ENCODE results near the gene SELL.
"Not testable (repeated sequence)": the region's sequence is repeated elsewhere in the genome, so short reads cannot be mapped to it uniquely, and the experiment has no call there.

SELL gene

GRCh38 chr1:169729991-169730390 lies 18.6 kb upstream of the SELL start:
- Histone ChIP-seq H3K27ac (ENCODE audit: low read depth, low read length, severe bottlenecking) (no peak overlapping the region), H3K4me1 (ENCODE audit: control insufficient read depth, insufficient read depth, low read length, poor library complexity, severe bottlenecking) (no peaks in the 10 kb centered on the region)

GRCh38 chr1:169727307-169727706 lies 15.9 kb upstream of the SELL start:
- no peaks in the 10 kb centered on the region for H3K9me3 ChIP-seq (ENCODE audit: control insufficient read depth, low read length)
- WGBS, 2 experiments (ENCODE audit: insufficient coverage in 2 of 2): 91 to 98% methylated on average over 5 to 6 of the region's 6 CpGs
- H3K36me3 ChIP-seq (ENCODE audit: control insufficient read depth, insufficient read depth, low read length): no peaks in the 10 kb centered on the region
- H3K4me1 ChIP-seq (ENCODE audit: control insufficient read depth, insufficient read depth, low read length, poor library complexity, severe bottlenecking): peaks cover 8% of the 10 kb centered on the region
- no peak overlapping the region for H3K4me3 ChIP-seq (ENCODE audit: extremely low read depth, insufficient read depth, low read length, poor library complexity, severe bottlenecking)
- H3K27ac ChIP-seq (ENCODE audit: low read depth, low read length, severe bottlenecking): no peak overlapping the region

More at GRCh38 chr1:169729991-169730390, 18.6 kb upstream of the SELL start:
- H3K36me3 ChIP-seq (ENCODE audit: control insufficient read depth, insufficient read depth, low read length): no peaks in the 10 kb centered on the region
- no peaks in the 10 kb centered on the region for H3K9me3 ChIP-seq (ENCODE audit: control insufficient read depth, low read length)
- H3K4me3 ChIP-seq (ENCODE audit: extremely low read depth, insufficient read depth, low read length, poor library complexity, severe bottlenecking): no peak overlapping the region

GRCh38 chr1:169726851-169727250 lies 15.4 kb upstream of the SELL start:
- Histone ChIP-seq H3K4me3 (ENCODE audit: extremely low read depth, insufficient read depth, low read length, poor library complexity, severe bottlenecking) (no peak overlapping the region), H3K9me3 (ENCODE audit: control insufficient read depth, low read length) (no peaks in the 10 kb centered on the region), H3K36me3 (ENCODE audit: control insufficient read depth, insufficient read depth, low read length) (no peaks in the 10 kb centered on the region), H3K4me1 (ENCODE audit: control insufficient read depth, insufficient read depth, low read length, poor library complexity, severe bottlenecking) (peaks cover 12% of the 10 kb centered on the region), H3K27ac (ENCODE audit: low read depth, low read length, severe bottlenecking) (no peak overlapping the region)
- WGBS, 2 experiments (ENCODE audit: insufficient coverage in 2 of 2): 64 to 100% methylated on average over 1 of the region's 3 CpGs

DNA sequence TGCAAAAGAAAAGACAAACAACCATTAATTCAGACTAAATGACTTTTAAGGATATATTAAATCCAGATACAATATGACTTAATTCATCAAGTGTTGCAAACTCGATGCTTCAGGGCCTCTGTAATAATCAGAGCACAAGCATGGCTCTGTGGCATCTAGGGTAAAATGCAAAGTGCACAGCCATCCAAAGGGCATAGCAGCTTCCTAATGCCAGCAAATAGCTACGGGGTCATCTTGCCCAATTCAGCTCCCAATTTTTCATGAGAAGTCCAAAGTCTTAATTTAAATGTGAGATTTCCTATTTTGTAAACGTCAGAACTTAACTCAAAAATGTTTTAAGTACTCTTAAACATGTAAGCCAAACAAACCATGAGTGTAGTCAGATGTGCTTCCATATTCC lies 14.5 kb upstream of the SELL start:
- H3K4me1 ChIP-seq (ENCODE audit: control insufficient read depth, insufficient read depth, low read length, poor library complexity, severe bottlenecking): peaks cover 12% of the 10 kb centered on the region
- H3K27ac ChIP-seq (ENCODE audit: low read depth, low read length, severe bottlenecking): no peak overlapping the region
- no peak overlapping the region for H3K4me3 ChIP-seq (ENCODE audit: extremely low read depth, insufficient read depth, low read length, poor library complexity, severe bottlenecking)
- H3K36me3 ChIP-seq (ENCODE audit: control insufficient read depth, insufficient read depth, low read length): no peaks in the 10 kb centered on the region
- H3K9me3 ChIP-seq (ENCODE audit: control insufficient read depth, low read length): no peaks in the 10 kb centered on the region
- 87 to 100% methylated on average over 1 to 2 of the region's 3 CpGs for WGBS, 2 experiments (ENCODE audit: insufficient coverage in 2 of 2)

GRCh38 chr1:169724168-169724567 lies 12.7 kb upstream of the SELL start:
- WGBS, 2 experiments (ENCODE audit: insufficient coverage in 2 of 2): 71 to 80% methylated on average over 1 to 3 of the region's 4 CpGs
- H3K27ac ChIP-seq (ENCODE audit: low read depth, low read length, severe bottlenecking): no peak overlapping the region
- H3K4me3 ChIP-seq (ENCODE audit: extremely low read depth, insufficient read depth, low read length, poor library complexity, severe bottlenecking): no peak overlapping the region
- peaks cover 12% of the 10 kb centered on the region for H3K4me1 ChIP-seq (ENCODE audit: control insufficient read depth, insufficient read depth, low read length, poor library complexity, severe bottlenecking)
- H3K9me3 ChIP-seq (ENCODE audit: control insufficient read depth, low read length): no peaks in the 10 kb centered on the region
- H3K36me3 ChIP-seq (ENCODE audit: control insufficient read depth, insufficient read depth, low read length): no peaks in the 10 kb centered on the region

DNA sequence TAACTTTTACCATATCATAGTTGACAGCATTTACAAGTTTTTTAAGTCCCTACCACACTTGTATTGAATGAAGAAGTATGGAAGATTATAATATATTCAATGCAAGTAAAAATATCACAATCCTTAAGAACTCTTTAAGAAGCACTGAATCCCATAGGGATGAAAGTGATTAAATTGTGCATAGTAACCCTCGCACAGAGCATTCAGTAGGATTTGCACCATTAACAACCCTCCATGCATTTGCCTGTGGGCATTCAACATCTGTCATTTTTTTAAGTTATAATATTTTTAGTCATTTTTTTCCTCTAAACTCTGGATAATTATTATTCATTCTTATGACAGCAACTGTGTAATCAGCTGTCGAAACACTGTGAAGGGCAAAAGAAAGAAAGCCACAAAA lies 12.3 kb upstream of the SELL start:
- WGBS, 2 experiments (ENCODE audit: insufficient coverage in 2 of 2): no CpG with 5 or more reads among the region's 2 CpGs
- no peaks in the 10 kb centered on the region for H3K9me3 ChIP-seq (ENCODE audit: control insufficient read depth, low read length)
- no peak overlapping the region for H3K27ac ChIP-seq (ENCODE audit: low read depth, low read length, severe bottlenecking)
- no peaks in the 10 kb centered on the region for H3K36me3 ChIP-seq (ENCODE audit: control insufficient read depth, insufficient read depth, low read length)
- no peak overlapping the region for H3K4me3 ChIP-seq (ENCODE audit: extremely low read depth, insufficient read depth, low read length, poor library complexity, severe bottlenecking)
- H3K4me1 ChIP-seq (ENCODE audit: control insufficient read depth, insufficient read depth, low read length, poor library complexity, severe bottlenecking): peaks cover 12% of the 10 kb centered on the region

GRCh38 chr1:169722779-169723178 lies 11.4 kb upstream of the SELL start:
- no peaks in the 10 kb centered on the region for H3K36me3 ChIP-seq (ENCODE audit: control insufficient read depth, insufficient read depth, low read length)
- peaks cover 12% of the 10 kb centered on the region for H3K4me1 ChIP-seq (ENCODE audit: control insufficient read depth, insufficient read depth, low read length, poor library complexity, severe bottlenecking)
- peak overlapping the region; percentile 75 for H3K27ac ChIP-seq (ENCODE audit: low read depth, low read length, severe bottlenecking)
- H3K4me3 ChIP-seq (ENCODE audit: extremely low read depth, insufficient read depth, low read length, poor library complexity, severe bottlenecking): no peak overlapping the region
- H3K9me3 ChIP-seq (ENCODE audit: control insufficient read depth, low read length): no peaks in the 10 kb centered on the region

DNA sequence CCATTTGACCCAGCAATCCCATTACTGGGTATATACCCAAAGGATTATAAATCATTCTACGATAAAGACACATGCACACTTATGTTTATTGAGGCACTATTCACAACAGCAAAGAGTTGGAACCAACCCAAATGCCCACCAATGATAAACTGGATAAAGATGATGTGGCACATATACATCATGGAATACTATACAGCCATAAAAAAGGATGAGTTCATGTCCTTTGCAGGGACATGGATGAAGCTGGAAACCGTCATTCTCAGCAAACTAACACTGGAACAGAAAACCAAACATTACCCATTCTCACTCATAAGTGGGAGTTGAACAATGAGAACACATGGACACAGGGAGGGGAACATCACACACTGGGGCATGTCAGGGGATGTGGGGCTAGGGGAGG lies 3.7 kb upstream of the SELL start:
- not testable (repeated sequence) for H3K9me3 ChIP-seq (ENCODE audit: control insufficient read depth, low read length); H3K36me3 ChIP-seq (ENCODE audit: control insufficient read depth, insufficient read depth, low read length); H3K27ac ChIP-seq (ENCODE audit: low read depth, low read length, severe bottlenecking); H3K4me3 ChIP-seq (ENCODE audit: extremely low read depth, insufficient read depth, low read length, poor library complexity, severe bottlenecking); H3K4me1 ChIP-seq (ENCODE audit: control insufficient read depth, insufficient read depth, low read length, poor library complexity, severe bottlenecking)
- WGBS, 2 experiments (ENCODE audit: insufficient coverage in 2 of 2): no CpG with 5 or more reads among the region's 2 CpGs

DNA sequence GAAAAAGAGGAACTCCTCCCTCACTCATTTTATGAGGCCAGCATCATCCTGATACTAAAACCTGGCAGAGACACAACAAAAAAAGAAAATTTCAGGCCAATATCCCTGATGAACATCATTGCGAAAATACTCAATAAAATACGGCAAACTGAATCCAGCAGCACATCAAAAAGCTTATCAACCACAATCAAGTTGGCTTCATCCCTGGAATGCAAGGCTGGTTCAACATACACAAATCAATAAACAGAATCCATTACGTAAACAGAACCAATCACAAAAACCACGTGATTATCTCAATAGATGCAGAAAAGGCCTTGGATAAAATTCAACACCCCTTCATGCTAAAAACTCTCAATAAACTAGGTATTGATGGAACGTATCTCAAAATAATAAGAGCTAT lies 1.7 kb upstream of the SELL start:
- H3K36me3 ChIP-seq (ENCODE audit: control insufficient read depth, insufficient read depth, low read length); H3K4me3 ChIP-seq (ENCODE audit: extremely low read depth, insufficient read depth, low read length, poor library complexity, severe bottlenecking); H3K4me1 ChIP-seq (ENCODE audit: control insufficient read depth, insufficient read depth, low read length, poor library complexity, severe bottlenecking); H3K27ac ChIP-seq (ENCODE audit: low read depth, low read length, severe bottlenecking); H3K9me3 ChIP-seq (ENCODE audit: control insufficient read depth, low read length): not testable (repeated sequence)
- WGBS, 2 experiments (ENCODE audit: insufficient coverage in 2 of 2): 83 to 87% methylated on average over 1 to 3 of the region's 5 CpGs

- H3K4me3 ChIP-seq (ENCODE audit: extremely low read depth, insufficient read depth, low read length, poor library complexity, severe bottlenecking): no peak overlapping the region
- 88% methylated on average over 1 of the region's 2 CpGs; no CpG with 5 or more reads in 1 of the 2 experiments for WGBS, 2 experiments (ENCODE audit: insufficient coverage in 2 of 2)
- H3K27ac ChIP-seq (ENCODE audit: low read depth, low read length, severe bottlenecking): no peak overlapping the region
- peaks cover 10% of the 10 kb centered on the region for H3K9me3 ChIP-seq (ENCODE audit: control insufficient read depth, low read length)
- no peaks in the 10 kb centered on the region for H3K36me3 ChIP-seq (ENCODE audit: control insufficient read depth, insufficient read depth, low read length)
- H3K4me1 ChIP-seq (ENCODE audit: control insufficient read depth, insufficient read depth, low read length, poor library complexity, severe bottlenecking): peaks cover 3% of the 10 kb centered on the region
Observed at GRCh38 chr1:169712309-169712631, 850 bp upstream of the SELL start.

- Histone ChIP-seq H3K9me3 (ENCODE audit: control insufficient read depth, low read length) (peaks cover 10% of the 10 kb centered on the region), H3K4me3 (ENCODE audit: extremely low read depth, insufficient read depth, low read length, poor library complexity, severe bottlenecking) (no peak overlapping the region), H3K27ac (ENCODE audit: low read depth, low read length, severe bottlenecking) (no peak overlapping the region), H3K4me1 (ENCODE audit: control insufficient read depth, insufficient read depth, low read length, poor library complexity, severe bottlenecking) (peaks cover 3% of the 10 kb centered on the region), H3K36me3 (ENCODE audit: control insufficient read depth, insufficient read depth, low read length) (no peaks in the 10 kb centered on the region)
- 92 to 100% methylated on average over 2 of the region's 3 CpGs for whole genome bisulfite sequencing, 2 experiments (ENCODE audit: insufficient coverage in 2 of 2)
Observed at GRCh38 chr1:169708647-169709046, 2.8 kb downstream of the SELL start.
